HG03139 (cell line): ENCODE results near the gene ICAM4.
"Not testable (repeated sequence)": the region's sequence is repeated elsewhere in the genome, so short reads cannot be mapped to it uniquely, and the experiment has no call there.

Experiments
- ATAC-seq: cut with Tn5 transposase; IDR thresholded peaks from one replicate; pipeline ENCODE4 v1.9.1; 2021; ENCODE audit not compliant: unreplicated experiment

The ICAM4 gene

GRCh38 chr19:10286803-10287737 lies at the start of gene ICAM4:
Gene ICAM4, plus strand, starts transcription at chr19:10286955. Its CDS starts 58 bp downstream, at chr19:10287013.
- ATAC-seq: no peak

- ATAC-seq: no peak
Measured at GRCh38 chr19:10237702-10238101, 49.1 kb upstream of the ICAM4 start.

- ATAC-seq: no peak
Measured at GRCh38 chr19:10238172-10238783, 48.5 kb upstream of the ICAM4 start.

GRCh38 chr19:10241826-10242449 lies 44.8 kb upstream of the ICAM4 start:
- ATAC-seq: not testable (repeated sequence)

- no peak for ATAC-seq
Measured at GRCh38 chr19:10243606-10244005, 43.1 kb upstream of the ICAM4 start.

- ATAC-seq: no peak
Measured at GRCh38 chr19:10245189-10245939, 41.4 kb upstream of the ICAM4 start.

GRCh38 chr19:10246511-10246910 lies 40.2 kb upstream of the ICAM4 start:
- ATAC-seq: no peak

- ATAC-seq: peak; percentile 87
Measured at GRCh38 chr19:10251792-10252694, 34.7 kb upstream of the ICAM4 start, which contains the start of gene MRPL4. Gene MRPL4, plus strand, starts transcription at chr19:10252214. Its CDS starts 40 bp downstream, at chr19:10252254.

GRCh38 chr19:10252707-10253106 lies 34.0 kb upstream of the ICAM4 start:
- no peak for ATAC-seq

- no peak for ATAC-seq
Measured at GRCh38 chr19:10254244-10254643, 32.5 kb upstream of the ICAM4 start.

GRCh38 chr19:10255358-10255757 lies 31.4 kb upstream of the ICAM4 start:
- ATAC-seq: no peak

GRCh38 chr19:10256551-10256950 lies 30.2 kb upstream of the ICAM4 start:
- ATAC-seq: no peak

- ATAC-seq: no peak
Measured at GRCh38 chr19:10256970-10257615, 29.7 kb upstream of the ICAM4 start.

- ATAC-seq: no peak
Measured at GRCh38 chr19:10258080-10258710, 28.6 kb upstream of the ICAM4 start.

GRCh38 chr19:10259162-10259905 lies 27.4 kb upstream of the ICAM4 start:
- ATAC-seq: no peak

- ATAC-seq: no peak
Measured at GRCh38 chr19:10260141-10260584, 26.6 kb upstream of the ICAM4 start.

- no peak for ATAC-seq
Measured at GRCh38 chr19:10262771-10263170, 24.0 kb upstream of the ICAM4 start.

- ATAC-seq: no peak
Measured at GRCh38 chr19:10266706-10267105, 20.0 kb upstream of the ICAM4 start.
